Measurements from ENCODE around the gene TCF7L2.

Gene TCF7L2

GRCh38 chr10:113023017-113023416 lies 73.0 kb downstream of the TCF7L2 start:
- H3K4me1 ChIP-seq (ENCODE audit: control insufficient read depth in 1 of 2, insufficient read depth in 1 of 2, low read depth in 1 of 2, low read length in 1 of 2) = peaks cover 29 to 39% of the 10 kb centered on the region in 2 experiments
- H3K27ac ChIP-seq = no peak overlapping the region
- H3K4me3 ChIP-seq (ENCODE audit: low read depth in 1 of 2, low read length in 1 of 2) = no peak overlapping the region
- no peaks in the 10 kb centered on the region for H3K9me3 ChIP-seq
- no peaks in the 10 kb centered on the region for H3K27me3 ChIP-seq
- H3K36me3 ChIP-seq = no peaks in the 10 kb centered on the region
- TF ChIP-seq, protein P1, sequence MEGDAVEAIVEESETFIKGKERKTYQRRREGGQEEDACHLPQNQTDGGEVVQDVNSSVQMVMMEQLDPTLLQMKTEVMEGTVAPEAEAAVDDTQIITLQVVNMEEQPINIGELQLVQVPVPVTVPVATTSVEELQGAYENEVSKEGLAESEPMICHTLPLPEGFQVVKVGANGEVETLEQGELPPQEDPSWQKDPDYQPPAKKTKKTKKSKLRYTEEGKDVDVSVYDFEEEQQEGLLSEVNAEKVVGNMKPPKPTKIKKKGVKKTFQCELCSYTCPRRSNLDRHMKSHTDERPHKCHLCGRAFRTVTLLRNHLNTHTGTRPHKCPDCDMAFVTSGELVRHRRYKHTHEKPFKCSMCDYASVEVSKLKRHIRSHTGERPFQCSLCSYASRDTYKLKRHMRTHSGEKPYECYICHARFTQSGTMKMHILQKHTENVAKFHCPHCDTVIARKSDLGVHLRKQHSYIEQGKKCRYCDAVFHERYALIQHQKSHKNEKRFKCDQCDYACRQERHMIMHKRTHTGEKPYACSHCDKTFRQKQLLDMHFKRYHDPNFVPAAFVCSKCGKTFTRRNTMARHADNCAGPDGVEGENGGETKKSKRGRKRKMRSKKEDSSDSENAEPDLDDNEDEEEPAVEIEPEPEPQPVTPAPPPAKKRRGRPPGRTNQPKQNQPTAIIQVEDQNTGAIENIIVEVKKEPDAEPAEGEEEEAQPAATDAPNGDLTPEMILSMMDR (IDR thresholded peaks at IDR 0.05) = no peak

DNA sequence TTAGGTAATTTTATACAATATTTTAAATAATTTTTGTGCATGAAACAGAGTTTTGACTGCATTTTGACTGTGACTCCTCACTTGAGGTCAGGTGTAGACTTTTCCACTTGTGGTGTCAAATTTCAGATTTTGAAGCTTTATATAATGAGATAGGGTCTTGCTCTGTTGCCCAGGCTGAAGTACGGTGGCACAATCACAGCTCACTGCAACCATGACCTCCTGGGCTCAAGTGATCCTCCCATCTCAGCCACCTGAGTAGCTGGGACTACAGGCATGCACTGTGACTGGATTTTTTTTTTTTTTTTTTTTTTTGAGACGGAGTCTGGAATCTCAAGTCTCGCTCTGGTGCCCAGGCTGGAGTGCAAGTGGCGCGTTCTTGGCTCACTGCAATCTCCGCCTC lies 74.9 kb downstream of the TCF7L2 start:
- Histone ChIP-seq H3K9me3 (no peaks in the 10 kb centered on the region), H3K4me3 (ENCODE audit: low read depth in 1 of 2, low read length in 1 of 2) (no peak overlapping the region), H3K27ac (no peak overlapping the region), H3K4me1 (ENCODE audit: control insufficient read depth in 1 of 2, insufficient read depth in 1 of 2, low read depth in 1 of 2, low read length in 1 of 2) (peaks cover 28 to 37% of the 10 kb centered on the region in 2 experiments), H3K36me3 (no peaks in the 10 kb centered on the region), H3K27me3 (no peaks in the 10 kb centered on the region)
- TF ChIP-seq, protein P1 (IDR thresholded peaks at IDR 0.05) = no peak

DNA sequence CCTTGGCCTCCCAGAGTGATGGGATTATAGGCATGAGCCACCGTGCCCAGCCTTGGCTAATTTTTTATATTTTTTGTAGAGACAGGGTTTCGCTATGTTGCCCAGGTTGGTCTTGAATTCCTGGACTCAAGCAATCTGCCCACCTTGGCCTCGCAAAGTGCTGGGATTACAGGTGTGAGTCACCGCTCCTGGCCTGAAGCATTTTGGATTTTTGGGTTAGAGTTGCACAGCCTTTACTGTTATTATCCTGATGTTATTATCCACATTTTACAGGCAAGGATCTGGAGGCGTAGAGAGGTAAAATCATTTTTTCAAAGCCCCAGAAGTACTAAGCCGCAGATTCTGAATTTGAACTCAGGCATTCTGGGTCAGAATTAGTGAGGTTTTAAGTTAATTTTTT lies 75.4 kb downstream of the TCF7L2 start:
- TF ChIP-seq, protein P1 (IDR thresholded peaks at IDR 0.05) = no peak

GRCh38 chr10:113026679-113027078 lies 76.6 kb downstream of the TCF7L2 start:
- Histone ChIP-seq H3K9me3 (no peaks in the 10 kb centered on the region), H3K4me3 (ENCODE audit: low read depth in 1 of 2, low read length in 1 of 2) (no peak overlapping the region)
- TF ChIP-seq, protein P1 (IDR thresholded peaks at IDR 0.05) = no peak

More for the DNA sequence above, 75.4 kb downstream of the TCF7L2 start:
- Histone ChIP-seq H3K4me3 (ENCODE audit: low read depth in 1 of 2, low read length in 1 of 2) (no peak overlapping the region), H3K27me3 (no peaks in the 10 kb centered on the region), H3K9me3 (no peaks in the 10 kb centered on the region), H3K4me1 (ENCODE audit: control insufficient read depth in 1 of 2, insufficient read depth in 1 of 2, low read depth in 1 of 2, low read length in 1 of 2) (peaks cover 27 to 32% of the 10 kb centered on the region in 2 experiments), H3K27ac (no peak overlapping the region), H3K36me3 (no peaks in the 10 kb centered on the region)

GRCh38 chr10:113027230-113027573 lies 77.2 kb downstream of the TCF7L2 start:
- Histone ChIP-seq H3K9me3 (no peaks in the 10 kb centered on the region), H3K4me1 (ENCODE audit: control insufficient read depth in 1 of 2, insufficient read depth in 1 of 2, low read depth in 1 of 2, low read length in 1 of 2) (peaks cover 20% of the 10 kb centered on the region in 2 experiments), H3K27me3 (no peaks in the 10 kb centered on the region), H3K27ac (no peak overlapping the region), H3K4me3 (ENCODE audit: low read depth in 1 of 2, low read length in 1 of 2) (no peak overlapping the region), H3K36me3 (no peaks in the 10 kb centered on the region)
- TF ChIP-seq, protein P1 (IDR thresholded peaks at IDR 0.05) = no peak

More at GRCh38 chr10:113026679-113027078, 76.6 kb downstream of the TCF7L2 start:
- Histone ChIP-seq H3K4me1 (ENCODE audit: control insufficient read depth in 1 of 2, insufficient read depth in 1 of 2, low read depth in 1 of 2, low read length in 1 of 2) (peaks cover 21 to 24% of the 10 kb centered on the region in 2 experiments), H3K27me3 (no peaks in the 10 kb centered on the region), H3K36me3 (no peaks in the 10 kb centered on the region), H3K27ac (no peak overlapping the region)

Measured in neutrophil (primary cell).